MCF 10A (cell line): ENCODE results near the gene ZNF618. TPM values are rescaled to one million over a fixed set of nuclear protein-coding genes. Genes with fewer than 3 reads are reported as not detected.

Experiments used
- BruUV-seq: library from RNA; stranded (reverse); fragments of 400-500 nt; replicated peaks from 2 replicates; lab custom pipeline; 2021; lab: Mats Ljungman, UMichigan
- CTCF ChIA-PET: fragments of 300-600 bp; sonication (Branson Sonifier 250); formaldehyde crosslinking; extraction: SDS; loops from one replicate; lab custom pipeline; 2021; ENCODE audit warnings: antibody characterized with exemption, inconsistent platforms; lab: Yijun Ruan, JAX
- POLR2A ChIA-PET: fragments of 300-600, 350-650 bp; sonication (Branson Sonifier 250); formaldehyde crosslinking; extraction: SDS; loops from one replicate; lab custom pipeline; 2020; ENCODE audit warnings: antibody characterized with exemption, inconsistent platforms; lab: Yijun Ruan, JAX
- DNase-seq: peaks from one replicate; pipeline ENCODE4 v3.0.0-alpha.2; 2018; ENCODE audit not compliant: unreplicated experiment
- H3K27ac Mint-ChIP-seq: one replicate; pipeline ENCODE4 v1.8.0; 2022; ENCODE audit warnings: mild to moderate bottlenecking, low read depth, mixed read lengths; ENCODE audit not compliant: unreplicated experiment
- H3K27me3 Mint-ChIP-seq: one replicate; pipeline ENCODE4 v1.8.0; 2022; ENCODE audit warnings: mixed read lengths; ENCODE audit not compliant: insufficient read depth, unreplicated experiment
- H3K36me3 Mint-ChIP-seq: one replicate; pipeline ENCODE4 v1.8.0; 2022; ENCODE audit warnings: mild to moderate bottlenecking, moderate library complexity, mixed read lengths; ENCODE audit not compliant: insufficient read depth, unreplicated experiment
- H3K4me1 Mint-ChIP-seq: one replicate; pipeline ENCODE4 v1.8.0; 2022; ENCODE audit warnings: mixed read lengths; ENCODE audit not compliant: insufficient read depth, unreplicated experiment
- H3K4me3 Mint-ChIP-seq: one replicate; pipeline ENCODE4 v1.8.0; 2022; ENCODE audit warnings: mild to moderate bottlenecking, moderate library complexity, mixed read lengths; ENCODE audit not compliant: unreplicated experiment
- H3K9me3 Mint-ChIP-seq: one replicate; pipeline ENCODE4 v1.8.0; 2022; ENCODE audit warnings: mixed read lengths; ENCODE audit not compliant: unreplicated experiment
- intact Hi-C: fragments of 100-400 bp; cut with micrococcal nuclease; formaldehyde crosslinking; loops from 2 replicates; pipeline ENCODE4 v1.14.1; 2022
- total RNA-seq: library from RNA; stranded (reverse); gene quantifications from 2 replicates; pipeline ENCODE4 v1.2.3, GENCODE V29; 2022
- TF ChIP-seq, protein P1 (sequence below): fragments of 200-600 bp; IDR thresholded peaks from one replicate; pipeline ENCODE4 v1.8.0; 2022; ENCODE audit warnings: antibody characterized with exemption, mild to moderate bottlenecking; ENCODE audit not compliant: unreplicated experiment

The ZNF618 gene
- total RNA-seq, 1 experiment from 2014 or later = 4.8 TPM

DNA sequence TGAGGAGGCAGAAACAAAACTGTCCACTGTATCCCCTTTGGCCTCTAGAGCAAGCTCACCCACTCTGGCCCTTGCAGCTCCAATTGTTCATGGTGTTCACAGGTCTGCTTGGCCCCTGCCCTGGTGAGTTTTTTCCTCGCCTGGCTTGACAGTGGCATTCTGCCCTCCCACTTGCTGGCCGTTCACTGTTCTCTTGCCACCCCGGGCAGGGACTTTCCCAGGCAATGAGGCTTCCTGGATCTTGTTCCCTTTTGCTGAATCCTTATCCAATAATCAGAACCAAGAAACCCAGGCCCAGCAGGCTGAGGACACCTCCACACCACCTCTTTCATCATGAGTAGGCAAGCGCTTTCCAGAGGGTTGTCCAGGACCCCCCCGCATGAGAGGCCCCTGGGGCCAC, 31.2 kb downstream of the ZNF618 start:
- H3K27me3 Mint-ChIP-seq = no peaks in the 10 kb centered on the region
- intact Hi-C loops = no loop called here

DNA sequence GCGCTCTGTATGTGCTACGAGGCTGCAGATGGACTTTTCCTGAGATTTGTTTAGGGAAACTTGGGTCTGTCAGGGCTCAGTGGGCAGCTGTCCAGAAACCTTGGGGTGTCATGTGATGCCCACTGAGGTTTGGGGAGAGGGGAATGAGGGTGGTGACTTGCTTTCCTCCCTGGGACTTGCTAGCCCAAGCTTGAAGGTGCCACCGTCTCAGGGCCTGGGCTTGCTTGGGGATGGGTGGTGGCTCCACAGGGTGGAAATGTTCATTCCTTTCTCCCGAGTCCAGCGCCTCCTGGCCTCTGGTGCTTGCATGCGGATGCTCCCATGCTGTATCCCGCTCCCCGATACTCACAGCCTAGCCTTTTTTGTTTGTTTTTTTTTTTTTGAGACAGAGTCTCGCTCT, 33.3 kb downstream of the ZNF618 start:
- no peaks in the 10 kb centered on the region for H3K27me3 Mint-ChIP-seq
- no peak overlapping the region for H3K4me3 Mint-ChIP-seq
- intact Hi-C loops = no loop called here
- BruUV-seq = no TSS peak
- peaks cover 2% of the 10 kb centered on the region for H3K36me3 Mint-ChIP-seq
- POLR2A ChIA-PET = no interaction called here
- DNase-seq = no peak
- CTCF ChIA-PET = interaction anchor here (1.5 kb wide), 1 partner anchor 102 kb away, joined by 3 read pairs; no protein-coding TSS in a partner anchor
- peaks cover 19% of the 10 kb centered on the region for H3K4me1 Mint-ChIP-seq
- TF ChIP-seq, protein P1, sequence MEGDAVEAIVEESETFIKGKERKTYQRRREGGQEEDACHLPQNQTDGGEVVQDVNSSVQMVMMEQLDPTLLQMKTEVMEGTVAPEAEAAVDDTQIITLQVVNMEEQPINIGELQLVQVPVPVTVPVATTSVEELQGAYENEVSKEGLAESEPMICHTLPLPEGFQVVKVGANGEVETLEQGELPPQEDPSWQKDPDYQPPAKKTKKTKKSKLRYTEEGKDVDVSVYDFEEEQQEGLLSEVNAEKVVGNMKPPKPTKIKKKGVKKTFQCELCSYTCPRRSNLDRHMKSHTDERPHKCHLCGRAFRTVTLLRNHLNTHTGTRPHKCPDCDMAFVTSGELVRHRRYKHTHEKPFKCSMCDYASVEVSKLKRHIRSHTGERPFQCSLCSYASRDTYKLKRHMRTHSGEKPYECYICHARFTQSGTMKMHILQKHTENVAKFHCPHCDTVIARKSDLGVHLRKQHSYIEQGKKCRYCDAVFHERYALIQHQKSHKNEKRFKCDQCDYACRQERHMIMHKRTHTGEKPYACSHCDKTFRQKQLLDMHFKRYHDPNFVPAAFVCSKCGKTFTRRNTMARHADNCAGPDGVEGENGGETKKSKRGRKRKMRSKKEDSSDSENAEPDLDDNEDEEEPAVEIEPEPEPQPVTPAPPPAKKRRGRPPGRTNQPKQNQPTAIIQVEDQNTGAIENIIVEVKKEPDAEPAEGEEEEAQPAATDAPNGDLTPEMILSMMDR = no peak
- no peaks in the 10 kb centered on the region for H3K9me3 Mint-ChIP-seq
- no peak overlapping the region for H3K27ac Mint-ChIP-seq

More for the DNA sequence above, 31.2 kb downstream of the ZNF618 start:
- no peak overlapping the region for H3K4me3 Mint-ChIP-seq
- TF ChIP-seq, protein P1 = no peak
- no TSS peak for BruUV-seq
- no peak for DNase-seq
- H3K27ac Mint-ChIP-seq = peak overlapping the region; percentile 61
- POLR2A ChIA-PET = interaction anchor here (0.6 to 1.2 kb wide), 2 partner anchors 16 to 22 kb away, joined by 3 read pairs; no protein-coding TSS in a partner anchor
- peaks cover 4% of the 10 kb centered on the region for H3K36me3 Mint-ChIP-seq
- no peaks in the 10 kb centered on the region for H3K9me3 Mint-ChIP-seq
- peaks cover 19% of the 10 kb centered on the region for H3K4me1 Mint-ChIP-seq
- CTCF ChIA-PET = interaction anchor here (0.6 kb wide), 1 partner anchor 47 kb away, joined by 3 read pairs; no protein-coding TSS in a partner anchor

DNA sequence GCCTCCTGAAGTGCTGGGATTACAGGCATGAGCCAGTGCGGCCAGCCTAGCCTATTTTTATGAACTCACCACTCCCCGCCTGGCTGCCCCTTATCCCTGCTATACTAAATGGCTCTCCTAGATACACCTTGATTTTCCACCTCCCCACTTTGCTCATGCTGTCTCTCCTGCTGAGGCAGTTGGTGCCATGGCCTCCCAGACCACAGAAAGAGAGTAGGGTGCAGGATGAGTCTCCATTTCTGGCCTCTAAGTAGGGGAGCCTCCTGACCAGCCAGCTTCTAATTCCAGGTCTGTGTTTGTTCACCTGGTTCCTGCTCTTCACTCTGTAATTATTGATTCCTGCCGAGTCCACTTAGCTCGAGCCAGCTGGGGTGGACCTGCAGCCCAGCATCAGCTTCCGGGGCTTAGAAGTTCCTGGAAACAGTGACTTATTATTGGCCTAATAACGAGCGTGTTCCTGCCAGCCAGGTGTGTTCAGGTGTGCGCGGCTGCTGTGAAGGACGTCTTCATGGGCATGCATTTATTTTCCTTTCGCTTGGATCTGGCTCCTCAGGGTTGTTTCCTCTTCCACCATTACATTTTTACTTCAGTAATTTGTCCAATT, 34.0 kb downstream of the ZNF618 start:
- H3K27me3 Mint-ChIP-seq = no peaks in the 10 kb centered on the region
- H3K4me1 Mint-ChIP-seq = peaks cover 19% of the 10 kb centered on the region
- CTCF ChIA-PET = interaction anchor here (0.6 to 1.5 kb wide), 2 partner anchors 103 to 1014 kb away, joined by 3 read pairs; no protein-coding TSS in a partner anchor
- TF ChIP-seq, protein P1 = no peak
- no peaks in the 10 kb centered on the region for H3K9me3 Mint-ChIP-seq
- no peaks in the 10 kb centered on the region for H3K36me3 Mint-ChIP-seq
- DNase-seq = no peak
- no TSS peak for BruUV-seq
- no peak overlapping the region for H3K4me3 Mint-ChIP-seq
- no peak overlapping the region for H3K27ac Mint-ChIP-seq
- intact Hi-C loops = no loop called here
- POLR2A ChIA-PET = no interaction called here

DNA sequence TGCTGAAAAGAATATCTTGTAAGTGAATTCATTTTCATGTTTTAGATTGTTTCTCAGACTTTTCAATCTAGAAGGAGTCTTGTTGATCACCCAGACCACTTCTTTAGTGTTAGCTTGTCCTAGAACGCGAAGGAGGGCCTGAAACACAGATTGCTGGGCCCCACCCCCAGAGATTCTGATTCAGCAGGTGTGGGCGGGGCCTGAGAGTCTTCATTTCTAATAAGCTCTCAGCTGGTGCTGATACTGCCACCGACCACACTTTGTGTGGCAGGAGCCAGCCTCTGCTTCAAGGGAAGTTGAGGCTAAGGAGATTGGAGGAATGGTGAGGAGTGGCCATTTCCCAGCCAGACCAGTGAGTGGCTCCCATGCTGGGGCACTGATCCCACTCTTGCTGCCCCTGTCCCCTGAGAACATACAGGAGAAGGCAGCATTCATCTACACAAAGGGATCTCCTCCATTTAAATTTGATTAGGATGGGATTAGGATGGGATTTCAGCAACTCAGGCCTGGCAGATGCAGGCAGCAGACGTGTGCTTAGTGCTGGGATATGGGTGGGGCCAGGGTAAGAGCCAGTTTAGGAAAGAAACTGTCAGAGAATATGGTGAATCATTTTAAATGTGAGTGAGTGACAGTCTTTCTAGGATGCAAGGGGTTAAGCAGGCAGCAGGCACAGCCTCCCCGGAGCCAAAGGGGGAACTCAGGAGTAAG, 35.9 kb downstream of the ZNF618 start:
- no peak overlapping the region for H3K27ac Mint-ChIP-seq
- no peaks in the 10 kb centered on the region for H3K36me3 Mint-ChIP-seq
- no peak overlapping the region for H3K4me3 Mint-ChIP-seq
- no peaks in the 10 kb centered on the region for H3K9me3 Mint-ChIP-seq
- ChIA-PET POLR2A (no interaction called here), CTCF (interaction anchor here (0.7 kb wide), 1 partner anchor 230 kb away, joined by 3 read pairs; no protein-coding TSS in a partner anchor)
- peaks cover 3% of the 10 kb centered on the region for H3K4me1 Mint-ChIP-seq
- no peaks in the 10 kb centered on the region for H3K27me3 Mint-ChIP-seq
- TF ChIP-seq, protein P1 = no peak
- DNase-seq = no peak
- no TSS peak for BruUV-seq
- intact Hi-C loops = no loop called here
